Mesendoderm (in vitro differentiated cells): ENCODE measurements around the gene RSBN1.
"Not testable (repeated sequence)": the region's sequence is repeated elsewhere in the genome, so short reads cannot be mapped to it uniquely, and the experiment has no call there.

Source experiments
- DNase-seq: peaks from one replicate; pipeline ENCODE4 v3.0.0; 2013
- H2AK5ac ChIP-seq: 2 replicates; pipeline ENCODE4 v1.6.1; 2013; ENCODE audit warnings: low read length, inconsistent platforms
- H2BK120ac ChIP-seq: 2 replicates; pipeline ENCODE4 v1.6.1; 2013; ENCODE audit warnings: low read depth, mild to moderate bottlenecking, low read length, moderate library complexity, mixed read lengths
- H2BK15ac ChIP-seq: replicated peaks from 2 replicates; pipeline ENCODE4 v1.6.1; 2013; ENCODE audit warnings: low read depth, mild to moderate bottlenecking, moderate library complexity
- H2BK5ac ChIP-seq: 2 replicates; pipeline ENCODE4 v1.6.1; 2013; ENCODE audit warnings: low read length, inconsistent platforms
- H3K18ac ChIP-seq: 2 replicates; pipeline ENCODE4 v1.6.1; 2013; ENCODE audit warnings: mild to moderate bottlenecking, low read length, mixed read lengths
- H3K23ac ChIP-seq: one replicate; pipeline ENCODE4 v1.6.1; 2013; ENCODE audit warnings: low read length
- H3K27ac ChIP-seq: 2 replicates; pipeline ENCODE4 v1.5.1; 2013; ENCODE audit warnings: low read depth, mild to moderate bottlenecking, inconsistent platforms, low read length, moderate library complexity
- H3K27me3 ChIP-seq: 2 replicates; pipeline ENCODE4 v1.6.1; 2013; ENCODE audit warnings: low read length, control low read depth, mild to moderate bottlenecking, inconsistent platforms; ENCODE audit not compliant: insufficient read depth, poor library complexity
- H3K36me3 ChIP-seq: 2 replicates; pipeline ENCODE4 v1.6.1; 2013; ENCODE audit warnings: low read length, inconsistent platforms; ENCODE audit not compliant: control insufficient read depth, insufficient read depth
- H3K4ac ChIP-seq: one replicate; pipeline ENCODE4 v1.6.1; 2013; ENCODE audit warnings: low read depth, mild to moderate bottlenecking, low read length, moderate library complexity
- H3K4me1 ChIP-seq: 2 replicates; pipeline ENCODE4 v1.6.1; 2013; ENCODE audit warnings: low read depth, low read length, inconsistent platforms; ENCODE audit not compliant: control insufficient read depth
- H3K4me2 ChIP-seq: 2 replicates; pipeline ENCODE4 v1.6.1; 2013; ENCODE audit warnings: low read length
- H3K4me3 ChIP-seq: 2 replicates; pipeline ENCODE4 v1.5.1; 2013; ENCODE audit warnings: mild to moderate bottlenecking, low read length
- H3K56ac ChIP-seq: one replicate; pipeline ENCODE4 v1.6.1; 2013; ENCODE audit warnings: low read length
- H3K79me1 ChIP-seq: 2 replicates; pipeline ENCODE4 v1.6.1; 2013; ENCODE audit warnings: low read length, inconsistent platforms
- H3K79me2 ChIP-seq: 2 replicates; pipeline ENCODE4 v1.6.1; 2013; ENCODE audit warnings: mild to moderate bottlenecking, low read length; ENCODE audit not compliant: control insufficient read depth, insufficient read depth
- H3K9ac ChIP-seq: 2 replicates; pipeline ENCODE4 v1.6.1; 2013; ENCODE audit warnings: low read length, inconsistent platforms
- H4K5ac ChIP-seq: one replicate; pipeline ENCODE4 v1.6.1; 2013; ENCODE audit warnings: low read length
- H4K8ac ChIP-seq: one replicate; pipeline ENCODE4 v1.6.1; 2013; ENCODE audit warnings: low read depth, mild to moderate bottlenecking, control low read depth, low read length, moderate library complexity
- WGBS: extraction: QIAGEN DNeasy Blood & Tissue Kit; methylation state at CpG from one replicate; pipeline ENCODE4 v1.1.7; 2013; ENCODE audit warnings: low lambda C conversion rate, missing lambda C conversion rate; ENCODE audit not compliant: insufficient coverage; ENCODE audit errors: extremely low coverage; 5-methylcytosine and 5-hydroxymethylcytosine counted together

RSBN1 gene

GRCh38 chr1:113744114-113744513 is 68.2 kb downstream of the RSBN1 start:
- no peak overlapping the region for H3K23ac ChIP-seq
- no peak overlapping the region for H3K9ac ChIP-seq
- WGBS = no CpG with 5 or more reads among the region's 1 CpG
- H3K4ac ChIP-seq = no peak overlapping the region
- H2BK15ac ChIP-seq = no peak overlapping the region
- no peak overlapping the region for H3K4me2 ChIP-seq
- no peak overlapping the region for H4K5ac ChIP-seq
- no peaks in the 10 kb centered on the region for H3K27me3 ChIP-seq
- no peaks in the 10 kb centered on the region for H3K36me3 ChIP-seq
- peaks cover 2% of the 10 kb centered on the region for H3K79me1 ChIP-seq
- no peak overlapping the region for H3K4me3 ChIP-seq
- H3K4me1 ChIP-seq = no peaks in the 10 kb centered on the region
- no peak overlapping the region for H3K56ac ChIP-seq
- H3K27ac ChIP-seq = no peak overlapping the region
- no peak overlapping the region for H2BK5ac ChIP-seq
- no peak overlapping the region for H3K18ac ChIP-seq
- no peaks in the 10 kb centered on the region for H3K79me2 ChIP-seq
- no peak for DNase-seq
- H2BK120ac ChIP-seq = no peak overlapping the region
- H2AK5ac ChIP-seq = no peak overlapping the region
- H4K8ac ChIP-seq = no peak overlapping the region

- Histone ChIP-seq H3K36me3 (no peaks in the 10 kb centered on the region), H3K4me1 (no peaks in the 10 kb centered on the region), H3K4me2 (no peak overlapping the region), H3K27ac (no peak overlapping the region), H2BK15ac (no peak overlapping the region), H3K27me3 (no peaks in the 10 kb centered on the region), H3K79me2 (no peaks in the 10 kb centered on the region), H3K56ac (no peak overlapping the region), H2BK5ac (no peak overlapping the region), H2BK120ac (no peak overlapping the region), H3K79me1 (peaks cover 2% of the 10 kb centered on the region), H3K4me3 (no peak overlapping the region), H3K23ac (no peak overlapping the region), H3K4ac (no peak overlapping the region), H4K8ac (no peak overlapping the region), H2AK5ac (no peak overlapping the region), H4K5ac (no peak overlapping the region), H3K18ac (no peak overlapping the region), H3K9ac (no peak overlapping the region)
- DNase-seq = no peak
- WGBS = no CpG with 5 or more reads among the region's 5 CpGs
Measured at GRCh38 chr1:113742515-113742914, 69.8 kb downstream of the RSBN1 start.

GRCh38 chr1:113734357-113735055 is 77.8 kb downstream of the RSBN1 start:
- H2BK120ac ChIP-seq = no peak overlapping the region
- no peak overlapping the region for H2BK5ac ChIP-seq
- H3K4ac ChIP-seq = no peak overlapping the region
- no peak overlapping the region for H3K9ac ChIP-seq
- no peak for DNase-seq
- H2AK5ac ChIP-seq = no peak overlapping the region
- no peak overlapping the region for H3K27ac ChIP-seq
- H3K4me2 ChIP-seq = no peak overlapping the region
- no peaks in the 10 kb centered on the region for H3K79me1 ChIP-seq
- H4K5ac ChIP-seq = no peak overlapping the region
- H2BK15ac ChIP-seq = no peak overlapping the region
- H3K56ac ChIP-seq = no peak overlapping the region
- H3K36me3 ChIP-seq = no peaks in the 10 kb centered on the region
- no peak overlapping the region for H4K8ac ChIP-seq
- no peaks in the 10 kb centered on the region for H3K27me3 ChIP-seq
- H3K79me2 ChIP-seq = no peaks in the 10 kb centered on the region
- H3K4me1 ChIP-seq = no peaks in the 10 kb centered on the region
- no peak overlapping the region for H3K4me3 ChIP-seq
- no CpG with 5 or more reads among the region's 2 CpGs for WGBS
- no peak overlapping the region for H3K23ac ChIP-seq
- no peak overlapping the region for H3K18ac ChIP-seq

- H4K8ac ChIP-seq = no peak overlapping the region
- no peak overlapping the region for H2BK5ac ChIP-seq
- H4K5ac ChIP-seq = no peak overlapping the region
- no peak overlapping the region for H2BK120ac ChIP-seq
- no peak overlapping the region for H3K18ac ChIP-seq
- H3K4ac ChIP-seq = no peak overlapping the region
- H2AK5ac ChIP-seq = no peak overlapping the region
- H3K79me2 ChIP-seq = no peaks in the 10 kb centered on the region
- no CpG with 5 or more reads among the region's 5 CpGs for WGBS
- H3K4me2 ChIP-seq = no peak overlapping the region
- H2BK15ac ChIP-seq = no peak overlapping the region
- no peak overlapping the region for H3K56ac ChIP-seq
- no peak overlapping the region for H3K23ac ChIP-seq
- H3K4me3 ChIP-seq = no peak overlapping the region
- no peak overlapping the region for H3K9ac ChIP-seq
- H3K4me1 ChIP-seq = no peaks in the 10 kb centered on the region
- no peaks in the 10 kb centered on the region for H3K27me3 ChIP-seq
- H3K79me1 ChIP-seq = no peaks in the 10 kb centered on the region
- no peaks in the 10 kb centered on the region for H3K36me3 ChIP-seq
- DNase-seq = no peak
- no peak overlapping the region for H3K27ac ChIP-seq
Measured at GRCh38 chr1:113732802-113733201, 79.5 kb downstream of the RSBN1 start.

- no CpG with 5 or more reads among the region's 2 CpGs for WGBS
- Histone ChIP-seq H3K9ac (no peak overlapping the region), H2BK5ac (no peak overlapping the region), H4K8ac (no peak overlapping the region), H3K23ac (no peak overlapping the region), H3K4me1 (no peaks in the 10 kb centered on the region), H2AK5ac (no peak overlapping the region), H2BK120ac (no peak overlapping the region), H2BK15ac (no peak overlapping the region), H3K4me2 (no peak overlapping the region), H3K79me2 (no peaks in the 10 kb centered on the region), H3K27me3 (no peaks in the 10 kb centered on the region), H3K4ac (no peak overlapping the region), H3K36me3 (peaks cover 2% of the 10 kb centered on the region), H3K27ac (no peak overlapping the region), H3K18ac (no peak overlapping the region), H3K4me3 (no peak overlapping the region), H4K5ac (no peak overlapping the region), H3K56ac (no peak overlapping the region), H3K79me1 (no peaks in the 10 kb centered on the region)
- DNase-seq = no peak
Measured at GRCh38 chr1:113721010-113721409, 91.3 kb downstream of the RSBN1 start.

- H3K4me1 ChIP-seq, H4K8ac ChIP-seq, H2BK5ac ChIP-seq, H2AK5ac ChIP-seq, H3K56ac ChIP-seq, H3K23ac ChIP-seq, H3K9ac ChIP-seq, H4K5ac ChIP-seq, H2BK120ac ChIP-seq, H3K79me1 ChIP-seq, H3K79me2 ChIP-seq, H3K4me3 ChIP-seq, H3K4ac ChIP-seq, H3K18ac ChIP-seq, H3K27ac ChIP-seq, H2BK15ac ChIP-seq, DNase-seq, H3K4me2 ChIP-seq, H3K36me3 ChIP-seq, H3K27me3 ChIP-seq: not testable (repeated sequence)
- no CpG with 5 or more reads among the region's 5 CpGs for WGBS
Measured at GRCh38 chr1:113718621-113719020, 93.7 kb downstream of the RSBN1 start.
